Stimulated activated CD8-positive, alpha-beta memory T cell treated with anti-CD3 and anti-CD28 coated beads, Interleukin-7, amount 100 ng/mL, for 24 hours (primary cell): ENCODE data around the gene TPCN1.

ENCODE experiments used
- DNase-seq: peaks from one replicate; pipeline ENCODE4 v3.0.0-alpha.2; 2020; ENCODE audit warnings: low read depth

Gene TPCN1

GRCh38 chr12:113285679-113286610 lies 64.7 kb downstream of the TPCN1 start:
- DNase-seq: no peak

GRCh38 chr12:113286712-113287111 lies 65.4 kb downstream of the TPCN1 start:
- no peak for DNase-seq

GRCh38 chr12:113287146-113287898 lies 66.1 kb downstream of the TPCN1 start:
- DNase-seq: no peak

DNA sequence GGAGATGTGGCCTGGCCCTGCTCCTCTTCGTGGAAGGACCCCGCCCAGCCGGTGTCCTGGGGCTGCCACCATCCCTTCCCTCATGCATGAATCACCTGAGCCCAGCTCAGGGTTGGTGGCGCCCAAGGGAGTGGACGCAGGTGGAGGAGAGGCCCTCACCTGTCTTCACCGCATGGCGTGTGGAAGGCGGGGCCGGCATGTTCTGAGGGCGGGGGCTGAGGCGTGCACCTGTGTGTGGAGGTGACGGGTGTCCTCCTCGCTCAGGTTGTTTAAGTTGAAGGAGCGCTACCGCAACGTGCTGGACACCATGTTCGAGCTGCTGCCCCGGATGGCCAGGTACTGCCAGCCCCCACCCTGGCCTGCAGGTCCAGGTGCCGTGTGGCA lies 66.6 kb downstream of the TPCN1 start:
- no peak for DNase-seq

DNA sequence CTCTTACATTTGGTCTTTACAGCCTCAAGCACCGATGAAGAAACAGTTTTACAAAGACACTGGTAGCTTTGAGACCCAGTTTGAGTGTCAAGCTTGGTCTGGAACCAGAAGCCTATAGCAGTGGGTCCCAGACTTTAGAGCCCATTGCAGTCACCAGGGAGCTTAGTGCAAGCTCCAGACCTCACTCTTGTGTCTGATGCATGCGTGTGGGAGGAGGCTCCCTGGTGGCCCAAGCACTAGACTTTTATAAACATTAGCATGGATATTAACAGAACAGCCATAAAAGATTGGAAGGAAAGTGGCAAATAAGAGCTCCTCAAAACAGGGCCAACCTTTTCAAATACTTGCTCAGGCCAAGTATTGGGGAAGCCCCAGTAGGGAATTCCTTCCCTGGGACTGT lies 68.1 kb downstream of the TPCN1 start:
- DNase-seq: no peak

- no peak for DNase-seq
Observed at GRCh38 chr12:113290506-113290905, 69.2 kb downstream of the TPCN1 start.

- DNase-seq: no peak
Observed at GRCh38 chr12:113291586-113291985, 70.3 kb downstream of the TPCN1 start.

- DNase-seq: no peak
Observed at GRCh38 chr12:113292091-113292490, 70.8 kb downstream of the TPCN1 start.

DNA sequence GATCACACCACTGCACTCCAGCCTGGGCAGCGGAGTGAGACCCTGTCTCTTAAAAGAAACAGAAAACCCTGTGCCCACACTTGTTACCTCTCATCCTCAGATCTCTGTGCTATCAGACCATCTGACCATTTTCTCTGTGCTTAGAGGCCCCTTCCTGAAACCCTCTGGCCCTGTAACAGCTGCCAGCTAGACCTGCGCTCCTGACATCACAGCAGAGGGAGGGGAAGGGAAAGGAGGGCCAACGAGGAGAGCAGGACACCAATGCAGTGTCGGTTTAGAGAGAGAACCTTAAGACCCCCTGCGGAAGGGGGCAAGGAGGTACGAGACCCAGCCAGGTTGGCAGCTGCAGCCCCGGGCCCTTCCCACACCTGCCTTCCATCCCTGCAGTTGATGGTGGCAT lies 71.3 kb downstream of the TPCN1 start:
- DNase-seq: no peak

DNA sequence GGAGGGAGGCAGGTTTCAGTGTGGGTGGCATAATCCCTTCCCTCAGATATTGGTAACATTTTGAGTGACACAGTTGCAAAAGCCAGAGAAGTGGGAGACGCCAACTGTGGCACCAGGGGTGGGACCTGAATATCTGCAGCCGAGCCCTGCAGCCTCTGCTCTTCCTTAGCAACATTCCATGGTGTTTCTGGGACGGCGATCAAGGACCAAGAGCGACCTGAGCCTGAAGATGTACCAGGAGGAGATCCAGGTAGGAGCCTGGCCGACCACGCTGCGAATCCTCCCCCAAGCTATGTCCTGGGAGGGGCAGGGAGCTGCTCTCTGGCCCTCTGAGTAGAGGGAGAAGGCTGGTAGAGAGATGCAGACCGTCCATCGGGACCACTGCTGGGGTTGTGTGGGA lies 71.8 kb downstream of the TPCN1 start:
- DNase-seq: no peak

- DNase-seq: no peak
Observed at GRCh38 chr12:113295886-113296556, 74.8 kb downstream of the TPCN1 start.

DNA sequence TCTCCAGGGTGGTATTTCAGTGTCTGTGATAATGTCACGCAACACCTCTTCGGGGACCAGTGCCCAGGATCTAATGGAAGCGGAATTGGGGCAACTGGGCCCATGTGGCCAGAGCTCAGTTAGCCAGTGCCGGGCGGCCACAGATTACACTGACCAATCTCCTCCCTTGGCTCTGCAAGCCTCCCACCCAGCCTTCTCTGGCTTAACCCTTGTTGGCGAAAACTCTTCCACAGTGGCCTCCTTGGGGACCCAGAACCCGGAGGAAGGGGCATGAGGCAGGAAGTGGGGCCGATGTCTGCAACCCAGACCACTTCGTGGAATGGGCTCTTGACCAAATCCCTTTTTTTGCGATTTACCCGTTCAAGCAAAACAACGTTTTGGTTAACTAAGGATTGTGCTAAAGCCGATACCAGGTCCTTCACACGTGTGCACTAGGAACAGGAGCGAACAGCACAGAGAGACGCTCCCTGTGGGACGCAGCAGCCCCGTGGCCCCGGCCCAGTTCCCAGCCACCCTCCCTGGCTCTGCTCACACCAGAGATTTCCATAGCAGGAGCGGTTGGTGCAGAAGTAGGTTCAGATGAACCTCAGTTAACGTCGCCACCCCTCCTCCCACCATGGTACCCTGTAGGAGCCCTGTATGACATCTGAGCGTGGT lies 75.4 kb downstream of the TPCN1 start:
- DNase-seq: no peak

GRCh38 chr12:113297214-113297587 lies 75.9 kb downstream of the TPCN1 start:
- no peak for DNase-seq

DNA sequence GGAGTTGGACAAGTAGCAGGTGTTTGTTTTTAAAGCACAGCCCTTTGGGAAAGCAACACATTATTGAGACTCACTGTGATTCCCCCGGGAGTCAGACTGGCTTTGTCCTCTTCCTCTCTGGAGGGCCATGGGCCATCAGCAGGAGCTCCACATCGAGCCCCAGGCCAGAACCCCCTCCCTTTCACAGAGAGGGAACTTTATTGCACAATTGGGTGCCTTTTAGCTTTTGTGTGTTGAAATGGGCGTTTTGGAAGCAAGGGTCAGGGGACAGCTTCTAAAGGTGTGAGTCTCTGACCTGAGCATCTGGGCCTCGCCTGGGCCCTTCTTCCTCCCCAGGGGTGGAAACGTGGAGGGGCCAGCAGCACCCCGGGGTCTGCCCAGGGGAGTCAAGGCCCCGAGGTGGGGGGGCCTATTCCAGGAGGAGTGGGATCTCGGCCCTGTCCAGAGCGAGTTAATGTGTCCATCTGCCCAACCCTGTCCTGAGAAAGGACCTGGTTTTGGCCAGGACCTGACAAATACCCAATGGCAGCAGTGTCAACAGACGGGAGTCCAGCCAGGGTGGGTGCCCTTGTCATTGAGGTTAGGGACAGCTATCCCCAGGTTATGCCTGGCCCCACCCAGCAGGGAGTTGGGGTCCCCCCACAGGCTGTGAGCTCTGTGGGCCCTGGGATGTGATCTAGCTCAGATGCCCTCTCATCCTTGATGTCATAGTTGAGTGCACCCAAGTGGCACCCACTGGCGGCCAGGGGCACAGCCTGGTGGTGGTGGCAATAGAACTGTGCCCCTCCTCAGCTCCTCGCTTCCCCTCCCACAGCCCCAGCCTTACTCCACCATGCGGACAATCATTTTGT lies 76.6 kb downstream of the TPCN1 start:
- DNase-seq: no peak

GRCh38 chr12:113298472-113298817 lies 77.2 kb downstream of the TPCN1 start:
- DNase-seq: no peak

- DNase-seq: no peak
Observed at GRCh38 chr12:113298861-113299545, 77.7 kb downstream of the TPCN1 start.

GRCh38 chr12:113299619-113300237 lies 78.5 kb downstream of the TPCN1 start:
- DNase-seq: no peak

- DNase-seq: no peak
Observed at GRCh38 chr12:113301811-113302210, 80.5 kb downstream of the TPCN1 start.

DNA sequence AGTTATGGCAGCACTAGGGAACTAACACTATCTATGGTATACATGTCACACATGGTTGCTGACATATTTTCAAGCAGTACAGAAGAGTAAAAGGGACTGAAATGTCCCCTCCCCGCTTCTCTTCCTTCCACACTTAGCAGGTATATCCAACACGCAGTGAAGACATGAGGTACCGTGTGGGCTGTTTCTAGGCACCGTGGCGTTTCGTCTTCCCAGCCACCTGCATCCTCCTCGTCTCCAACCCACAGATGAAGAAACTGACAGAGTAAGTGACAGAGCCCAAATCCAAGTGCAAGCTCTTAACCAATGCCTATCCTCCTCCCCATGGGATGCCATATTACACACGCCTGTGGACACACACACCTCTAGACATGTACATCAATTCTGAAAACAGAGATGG lies 81.2 kb downstream of the TPCN1 start:
- DNase-seq: no peak

DNA sequence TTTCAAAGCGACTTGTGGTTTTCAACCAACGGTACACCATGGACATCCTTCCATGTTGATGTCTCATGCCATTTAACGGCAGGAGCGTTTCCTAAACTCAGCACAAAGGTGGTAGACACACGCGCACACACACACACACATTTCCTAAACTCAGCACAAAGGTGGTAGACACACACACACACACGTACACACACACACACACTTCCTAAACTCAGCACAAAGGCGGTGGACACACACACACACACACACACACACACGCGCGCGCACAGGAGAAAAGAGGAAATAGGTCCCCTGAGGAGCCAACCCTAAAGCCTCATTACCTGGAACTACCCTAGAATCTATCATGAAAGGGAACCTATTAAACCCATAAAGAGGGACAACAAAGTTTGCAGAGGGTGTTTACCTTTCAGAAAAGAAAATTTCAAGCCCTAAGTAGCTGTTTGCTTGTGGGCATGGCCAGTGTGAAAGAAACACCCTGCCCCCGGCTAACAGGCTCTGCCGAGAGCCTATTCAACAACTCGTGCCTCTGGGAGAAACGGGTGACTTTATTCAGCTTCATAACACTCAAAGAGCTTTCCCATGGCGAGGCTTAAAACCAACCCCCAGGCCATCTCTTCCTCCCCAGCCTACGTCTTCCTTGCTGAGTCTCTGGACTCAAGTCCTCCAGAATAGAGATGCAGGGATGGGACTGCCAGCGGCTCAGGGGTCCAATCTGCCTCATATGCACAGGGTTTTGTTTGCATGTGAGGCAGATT lies 81.8 kb downstream of the TPCN1 start:
- DNase-seq: no peak
